Activated T-helper 1 cell treated with anti-CD3 and anti-CD28 coated beads, Interleukin-12 subunit alpha, Interleukin-12 subunit beta, Interleukin-2, Interleukin-4 antibody, amounts not matched to agents 30 ng/mL and 10 ng/mL and 1 ng/mL, durations not matched to agents 14 hours and 24 hours and 36 hours (primary cell): ENCODE measurements around the gene GRB2. TPM values are rescaled to one million over a fixed set of nuclear protein-coding genes. Genes with fewer than 3 reads are reported as not detected.

Experiments
- DNase-seq: peaks from one replicate; pipeline ENCODE4 v3.0.0; 2021; ENCODE audit warnings: low spot score
- H3K27ac Mint-ChIP-seq: one replicate; pipeline ENCODE4 v1.8.0; 2021; ENCODE audit warnings: mild to moderate bottlenecking, mixed read lengths
- H3K27me3 Mint-ChIP-seq: one replicate; pipeline ENCODE4 v1.8.0; 2022; ENCODE audit warnings: mild to moderate bottlenecking, moderate library complexity, mixed read lengths; ENCODE audit not compliant: insufficient read depth
- H3K36me3 Mint-ChIP-seq: one replicate; pipeline ENCODE4 v1.8.0; 2021; ENCODE audit warnings: low read depth, mixed read lengths
- H3K4me1 Mint-ChIP-seq: one replicate; pipeline ENCODE4 v1.8.0; 2021; ENCODE audit warnings: low read depth, mixed read lengths
- H3K4me3 Mint-ChIP-seq: one replicate; pipeline ENCODE4 v1.8.0; 2021; ENCODE audit warnings: mild to moderate bottlenecking, moderate library complexity, mixed read lengths
- H3K9me3 Mint-ChIP-seq: one replicate; pipeline ENCODE4 v1.8.0; 2021; ENCODE audit warnings: mixed read lengths
- intact Hi-C: fragments of 100-400 bp; cut with micrococcal nuclease; formaldehyde crosslinking; loops from one replicate; pipeline ENCODE4 v1.15.1; 2024
- total RNA-seq: library from RNA; stranded (reverse); gene quantifications from 2 replicates; pipeline ENCODE4 v1.2.3, GENCODE V29; 2022

The GRB2 gene
- total RNA-seq, 1 donor from 2014 or later: 172 TPM

DNA sequence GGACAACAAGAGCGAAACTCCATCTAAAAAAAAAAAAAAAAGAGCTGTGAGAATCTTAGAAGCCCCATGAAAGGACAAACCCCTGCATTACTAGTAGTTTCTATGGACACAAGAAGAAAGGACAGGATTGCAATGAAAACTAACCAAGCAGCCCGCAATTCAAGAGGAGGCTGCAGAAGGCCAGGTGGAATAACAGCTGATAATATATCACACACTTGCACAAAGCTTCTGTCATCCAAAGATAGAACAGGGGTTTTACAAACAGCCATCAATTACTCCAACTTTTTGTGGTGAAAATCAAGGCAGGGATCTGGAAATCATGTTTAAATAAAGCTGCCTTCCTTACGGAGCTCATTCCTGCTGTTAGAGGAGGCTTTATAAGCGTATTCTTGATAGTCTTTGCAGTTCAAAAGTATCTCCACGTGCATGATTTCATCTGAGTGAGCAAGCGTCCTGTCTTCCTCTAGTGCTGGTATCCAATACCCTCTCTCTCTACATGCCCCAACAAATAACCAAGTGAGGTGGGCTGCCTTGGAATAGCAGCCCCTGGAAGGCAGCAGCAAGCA, 27.8 kb upstream of the GRB2 start:
- Mint-ChIP-seq H3K4me1 (peaks cover 6% of the 10 kb centered on the region), H3K9me3 (no peaks in the 10 kb centered on the region), H3K4me3 (no peak overlapping the region), H3K27me3 (peaks cover 16% of the 10 kb centered on the region), H3K27ac (no peak overlapping the region), H3K36me3 (no peaks in the 10 kb centered on the region)
- DNase-seq: no peak
- intact Hi-C loops: no loop called here

DNA sequence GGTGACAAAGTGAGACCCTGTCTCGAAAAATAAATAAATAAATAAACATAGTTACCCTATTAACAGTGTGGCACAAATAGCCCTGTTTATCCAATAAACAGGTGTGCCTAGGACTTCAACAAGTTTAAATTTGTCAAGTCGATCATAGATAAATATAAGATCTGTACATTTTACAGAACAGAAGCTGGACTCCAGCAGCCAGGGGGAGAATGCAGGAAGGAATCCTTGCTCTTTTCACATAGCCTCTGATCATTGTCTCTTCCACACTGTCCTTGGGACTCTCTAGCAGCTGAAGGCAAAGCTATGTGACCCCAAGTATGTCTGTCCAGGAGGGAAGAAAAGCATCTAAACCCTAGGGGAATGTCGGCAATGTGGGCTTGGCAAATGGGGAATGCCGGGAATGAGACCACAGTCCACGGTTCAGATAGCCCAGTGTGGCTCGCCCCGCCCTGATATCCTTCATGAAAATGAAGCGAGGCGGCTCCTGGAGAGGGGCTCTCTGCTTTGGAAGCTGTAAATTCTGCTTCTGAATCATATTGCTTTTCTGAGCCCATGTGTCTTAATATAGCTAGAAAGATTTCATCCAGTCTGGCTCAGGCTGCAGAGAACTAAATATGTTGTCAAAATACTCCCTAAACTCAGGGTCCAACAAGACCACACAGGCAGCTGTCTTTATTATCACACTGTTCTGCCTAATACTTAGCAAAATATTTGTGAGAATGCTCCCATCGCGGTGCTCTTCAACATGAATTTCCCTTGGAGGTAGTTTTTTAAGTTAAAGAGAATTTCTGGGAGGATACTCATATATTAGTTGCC, 24.9 kb upstream of the GRB2 start:
- H3K27ac Mint-ChIP-seq: no peak overlapping the region
- peaks cover 9% of the 10 kb centered on the region for H3K4me1 Mint-ChIP-seq
- peaks cover 20% of the 10 kb centered on the region for H3K27me3 Mint-ChIP-seq

DNA sequence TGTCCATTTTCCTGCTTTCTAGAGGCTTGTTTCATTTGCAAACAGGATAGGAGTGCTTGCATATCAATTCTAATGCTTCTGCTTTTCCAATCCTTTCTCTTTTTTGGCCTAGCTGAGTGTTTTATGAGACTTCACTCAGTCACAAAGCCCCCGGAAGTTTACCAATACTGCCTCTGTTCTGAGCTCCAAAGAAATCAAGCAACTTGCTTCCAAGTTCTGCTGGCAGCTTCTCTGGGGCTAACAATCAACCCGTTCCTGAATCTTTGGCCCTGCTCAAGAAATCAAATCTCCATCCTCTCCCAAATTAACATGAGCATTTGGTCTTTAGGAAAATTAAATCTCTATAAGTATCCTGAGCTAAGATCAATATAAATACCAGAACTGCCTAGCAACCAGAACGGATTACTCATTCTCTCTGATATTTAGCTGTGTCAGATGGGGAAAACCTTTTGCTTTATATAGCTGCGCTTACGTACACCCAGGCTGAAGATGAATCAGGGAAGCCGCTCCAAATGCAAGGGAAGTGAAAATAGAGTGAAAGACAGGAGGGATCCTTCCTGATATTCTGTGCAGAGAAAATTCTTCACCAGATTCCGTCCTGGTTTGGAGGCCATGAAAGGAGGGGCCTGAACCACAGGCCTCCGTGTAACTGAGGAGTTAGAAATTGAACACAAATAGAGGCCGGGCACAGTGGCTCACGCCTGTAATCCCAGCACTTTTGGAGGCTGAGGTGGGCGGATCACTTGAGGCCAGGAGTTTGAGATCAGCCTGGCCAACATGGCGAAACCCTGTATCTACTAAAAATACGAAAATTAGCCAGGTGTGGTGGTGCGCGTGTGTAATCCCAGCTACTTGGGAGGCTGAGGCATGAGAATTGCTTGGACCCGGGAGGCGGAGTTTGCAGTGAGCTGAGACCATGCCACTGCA, 23.3 kb upstream of the GRB2 start:
- peaks cover 9% of the 10 kb centered on the region for H3K4me1 Mint-ChIP-seq
- peaks cover 22% of the 10 kb centered on the region for H3K27me3 Mint-ChIP-seq
- intact Hi-C loops: no loop called here
- H3K36me3 Mint-ChIP-seq: no peaks in the 10 kb centered on the region
- no peak overlapping the region for H3K27ac Mint-ChIP-seq
- no peak overlapping the region for H3K4me3 Mint-ChIP-seq
- no peaks in the 10 kb centered on the region for H3K9me3 Mint-ChIP-seq
- no peak for DNase-seq

More for the DNA sequence above, 24.9 kb upstream of the GRB2 start:
- Mint-ChIP-seq H3K36me3 (no peaks in the 10 kb centered on the region), H3K9me3 (no peaks in the 10 kb centered on the region), H3K4me3 (no peak overlapping the region)
- DNase-seq: no peak
- intact Hi-C loops: no loop called here

DNA sequence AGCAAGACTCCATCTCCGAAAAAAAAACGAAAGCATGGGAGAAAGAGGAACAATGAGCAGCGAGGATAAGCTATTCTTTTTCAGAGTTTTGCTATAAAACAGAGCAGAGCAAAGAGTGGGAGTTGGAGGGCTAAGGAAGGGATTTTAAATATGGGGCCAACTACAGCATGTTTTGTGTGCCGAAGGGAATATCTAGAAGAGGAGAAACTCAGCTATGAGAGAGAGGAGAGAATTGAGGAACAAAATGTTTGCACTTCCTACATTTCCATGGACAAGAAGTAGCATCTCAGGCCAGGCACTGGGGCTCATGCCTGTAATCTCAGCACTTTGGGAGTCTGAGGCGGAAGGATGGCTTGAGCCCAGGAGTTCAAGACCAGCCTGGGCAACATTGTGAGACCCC, 13.1 kb upstream of the GRB2 start:
- Mint-ChIP-seq H3K27me3 (peaks cover 21% of the 10 kb centered on the region), H3K27ac (no peak overlapping the region), H3K9me3 (no peaks in the 10 kb centered on the region), H3K4me1 (no peaks in the 10 kb centered on the region), H3K4me3 (no peak overlapping the region), H3K36me3 (no peaks in the 10 kb centered on the region)
- DNase-seq: no peak
- intact Hi-C loops: no loop called here

DNA sequence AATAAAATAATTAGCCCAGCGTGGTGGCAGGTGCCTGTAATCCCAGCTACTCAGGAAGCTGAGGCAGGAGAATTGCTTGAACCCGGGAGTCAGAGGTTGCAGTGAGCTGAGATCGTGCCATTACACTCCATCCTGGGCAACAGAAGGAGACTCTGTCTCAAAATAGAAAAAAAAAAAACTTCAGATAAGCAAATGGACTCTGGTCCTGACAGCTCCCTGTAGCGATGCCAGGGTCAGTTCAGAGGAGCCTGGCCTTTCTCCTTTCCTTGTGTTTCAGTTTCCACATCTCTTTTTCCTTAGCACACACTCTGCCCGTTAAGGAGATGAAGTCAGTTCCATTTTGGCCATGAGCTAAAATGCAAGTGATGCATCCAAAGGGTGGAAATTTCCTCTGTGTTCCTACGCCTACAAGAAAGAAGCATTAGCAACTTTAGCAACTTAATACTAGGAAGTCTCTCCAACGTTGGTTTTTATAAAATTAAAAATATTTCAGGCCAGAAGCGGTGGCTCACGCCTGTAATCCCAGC, 11.6 kb upstream of the GRB2 start:
- Mint-ChIP-seq H3K4me3 (no peak overlapping the region), H3K4me1 (peaks cover 13% of the 10 kb centered on the region), H3K27me3 (peaks cover 21% of the 10 kb centered on the region), H3K9me3 (no peaks in the 10 kb centered on the region), H3K27ac (no peak overlapping the region), H3K36me3 (no peaks in the 10 kb centered on the region)
- DNase-seq: no peak
- intact Hi-C loops: no loop called here

DNA sequence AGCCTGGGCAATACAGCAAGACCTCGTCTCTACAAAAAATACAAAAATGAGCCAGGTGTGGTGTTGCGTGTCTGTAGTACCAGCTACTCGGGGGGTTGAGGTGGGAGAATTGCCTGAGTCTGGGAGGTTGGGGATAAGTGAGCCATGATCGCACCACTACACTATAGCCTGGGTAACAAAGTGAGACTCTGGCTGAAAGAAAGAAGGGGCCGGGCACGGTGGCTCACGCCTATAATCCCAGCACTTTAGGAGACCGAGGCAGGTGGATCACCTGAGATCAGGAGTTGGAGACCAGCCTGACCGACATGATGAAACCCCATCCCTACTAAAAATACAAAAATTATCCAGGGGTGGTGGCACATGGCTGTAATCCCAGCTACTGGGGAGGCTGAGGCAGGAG, 10.5 kb upstream of the GRB2 start:
- Mint-ChIP-seq H3K4me3 (no peak overlapping the region), H3K27ac (no peak overlapping the region), H3K36me3 (no peaks in the 10 kb centered on the region)

DNA sequence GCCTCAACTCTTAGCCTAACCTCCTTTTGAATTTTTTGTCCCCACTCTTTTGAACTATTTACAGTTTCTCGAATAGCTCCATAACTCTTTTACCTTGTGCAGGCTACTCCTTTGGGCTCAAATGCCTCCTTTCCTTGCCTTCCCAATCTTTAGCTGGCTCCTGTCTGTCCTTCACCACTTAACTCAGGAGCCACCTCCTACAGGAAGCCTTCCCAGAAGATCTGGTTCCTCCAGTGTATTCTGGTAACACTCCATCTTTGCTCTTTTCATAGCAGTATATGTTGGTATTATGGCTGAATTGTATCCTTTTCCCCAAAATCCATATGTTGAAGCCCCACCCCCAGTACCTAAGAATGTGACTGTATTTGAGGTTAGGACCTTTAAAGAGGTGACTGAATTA, 9.0 kb upstream of the GRB2 start:
- Mint-ChIP-seq H3K27me3 (peaks cover 18% of the 10 kb centered on the region), H3K4me3 (no peak overlapping the region), H3K27ac (no peak overlapping the region), H3K9me3 (no peaks in the 10 kb centered on the region), H3K36me3 (no peaks in the 10 kb centered on the region), H3K4me1 (peaks cover 29% of the 10 kb centered on the region)
- no peak for DNase-seq
- intact Hi-C loops: no loop called here

More for the DNA sequence above, 10.5 kb upstream of the GRB2 start:
- DNase-seq: no peak
- peaks cover 21% of the 10 kb centered on the region for H3K27me3 Mint-ChIP-seq
- peaks cover 24% of the 10 kb centered on the region for H3K4me1 Mint-ChIP-seq
- intact Hi-C loops: no loop called here
- H3K9me3 Mint-ChIP-seq: no peaks in the 10 kb centered on the region

DNA sequence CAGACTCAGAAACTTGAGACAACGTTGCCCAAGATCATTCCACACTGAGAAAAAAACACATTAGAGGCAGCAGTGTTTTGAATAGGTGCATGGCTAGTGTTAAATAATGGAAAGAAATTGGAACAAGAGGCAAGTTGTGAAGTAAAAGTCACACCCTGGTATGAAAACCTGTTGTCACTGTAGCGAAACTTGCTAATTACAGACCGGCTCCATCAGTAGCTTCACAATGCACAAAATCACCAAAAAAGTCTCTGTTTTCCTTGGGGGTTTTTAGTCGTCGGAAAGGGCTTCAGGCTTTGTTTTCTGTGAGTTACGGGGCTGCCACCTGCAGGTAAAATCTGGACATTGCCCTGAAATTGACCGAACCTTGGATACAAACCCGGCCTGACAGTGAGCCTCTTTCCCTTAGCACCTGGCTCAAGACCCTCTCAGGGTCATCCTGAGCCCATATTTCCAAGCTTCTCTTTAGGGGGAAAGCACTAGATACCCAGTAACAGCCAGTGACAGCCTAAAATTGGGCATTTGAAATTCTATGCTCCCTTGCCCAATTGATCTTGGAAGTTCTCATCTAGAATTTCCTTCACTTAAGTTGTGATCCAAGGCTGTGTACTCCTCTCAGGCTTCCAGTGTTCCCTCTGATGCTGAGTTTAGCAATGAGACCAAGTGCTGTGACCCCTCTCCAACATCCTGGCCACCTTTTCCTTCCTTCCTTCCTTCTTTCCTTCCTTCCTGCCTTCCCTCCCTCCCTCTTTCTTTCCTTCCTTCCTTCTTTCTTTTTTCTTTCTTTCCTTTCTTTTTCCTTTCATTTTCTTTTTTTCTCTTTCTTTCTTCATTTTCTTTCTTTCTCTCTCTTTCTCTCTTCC, 7.2 kb upstream of the GRB2 start:
- Mint-ChIP-seq H3K9me3 (no peaks in the 10 kb centered on the region), H3K27ac (no peak overlapping the region), H3K4me3 (no peak overlapping the region), H3K36me3 (no peaks in the 10 kb centered on the region), H3K27me3 (peaks cover 10% of the 10 kb centered on the region), H3K4me1 (peaks cover 29% of the 10 kb centered on the region)
- DNase-seq: peak; percentile 69
- intact Hi-C loops: loop anchor here (1.0 to 2.0 kb wide), 6 partner anchors 89 to 451 kb away; partner anchors contain the start of genes MIF4GD and SLC25A19

DNA sequence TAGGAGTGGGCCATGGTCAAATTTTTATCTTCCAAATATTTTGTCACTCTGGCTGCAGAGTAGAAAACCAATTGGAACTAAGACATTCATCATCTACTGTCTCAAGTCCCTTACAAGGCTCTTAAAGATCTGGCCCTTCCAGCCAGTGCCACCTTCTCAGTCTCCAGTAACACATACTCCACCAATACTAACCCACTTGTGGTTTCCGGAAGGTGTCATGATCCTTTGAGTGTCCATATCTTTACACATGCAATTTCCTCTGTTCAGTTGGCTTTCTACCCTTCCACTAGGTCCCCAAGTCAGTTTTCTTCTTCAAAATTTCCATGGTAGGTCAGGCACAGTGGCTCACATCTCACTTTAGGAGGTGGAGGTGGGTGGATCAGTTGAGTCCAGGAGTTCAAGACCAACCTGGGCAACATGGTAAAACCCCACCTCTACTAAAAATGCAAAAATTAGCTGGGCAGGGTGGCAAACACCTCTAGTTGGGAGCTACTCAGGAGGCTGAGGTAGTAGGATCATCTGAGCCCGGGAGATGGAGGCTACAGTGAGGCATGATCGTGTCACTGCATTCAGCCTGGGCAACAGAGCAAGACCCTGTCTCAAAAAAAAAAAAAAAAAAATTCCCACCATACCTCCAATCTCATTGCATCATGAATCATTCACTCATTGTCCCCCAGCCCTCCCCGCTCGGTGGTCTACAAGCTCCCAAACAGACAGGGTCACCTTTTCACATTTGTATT, 6.0 kb upstream of the GRB2 start:
- peaks cover 10% of the 10 kb centered on the region for H3K27me3 Mint-ChIP-seq
- no peaks in the 10 kb centered on the region for H3K36me3 Mint-ChIP-seq
- peak overlapping the region; percentile 6 for H3K27ac Mint-ChIP-seq
- no peak for DNase-seq
- no peak overlapping the region for H3K4me3 Mint-ChIP-seq
- peaks cover 33% of the 10 kb centered on the region for H3K4me1 Mint-ChIP-seq
- intact Hi-C loops: loop anchor here (1.0 to 2.0 kb wide), 6 partner anchors 88 to 450 kb away; partner anchors contain the start of genes MIF4GD and SLC25A19
- H3K9me3 Mint-ChIP-seq: no peaks in the 10 kb centered on the region

DNA sequence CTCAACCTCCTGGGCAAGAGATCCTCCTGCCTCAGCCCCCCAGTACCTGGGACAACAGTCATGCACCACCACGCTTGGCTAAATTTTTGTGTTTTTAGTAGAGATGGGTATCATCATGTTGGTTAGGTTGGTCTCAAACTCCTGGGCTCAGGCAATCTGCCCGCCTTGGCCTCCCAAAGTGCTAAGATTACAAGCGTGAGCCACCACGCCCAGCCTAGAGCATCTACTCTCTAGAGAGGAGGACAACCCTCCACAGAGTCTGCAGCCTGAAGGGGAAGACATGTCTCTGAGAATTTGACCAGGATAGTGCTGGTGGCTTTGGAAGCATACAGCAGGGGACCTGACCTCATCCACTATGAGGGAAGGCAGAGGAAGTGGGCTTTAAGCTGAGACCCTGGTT, 4.7 kb upstream of the GRB2 start:
- Mint-ChIP-seq H3K36me3 (no peaks in the 10 kb centered on the region), H3K27ac (no peak overlapping the region)
- intact Hi-C loops: no loop called here

DNA sequence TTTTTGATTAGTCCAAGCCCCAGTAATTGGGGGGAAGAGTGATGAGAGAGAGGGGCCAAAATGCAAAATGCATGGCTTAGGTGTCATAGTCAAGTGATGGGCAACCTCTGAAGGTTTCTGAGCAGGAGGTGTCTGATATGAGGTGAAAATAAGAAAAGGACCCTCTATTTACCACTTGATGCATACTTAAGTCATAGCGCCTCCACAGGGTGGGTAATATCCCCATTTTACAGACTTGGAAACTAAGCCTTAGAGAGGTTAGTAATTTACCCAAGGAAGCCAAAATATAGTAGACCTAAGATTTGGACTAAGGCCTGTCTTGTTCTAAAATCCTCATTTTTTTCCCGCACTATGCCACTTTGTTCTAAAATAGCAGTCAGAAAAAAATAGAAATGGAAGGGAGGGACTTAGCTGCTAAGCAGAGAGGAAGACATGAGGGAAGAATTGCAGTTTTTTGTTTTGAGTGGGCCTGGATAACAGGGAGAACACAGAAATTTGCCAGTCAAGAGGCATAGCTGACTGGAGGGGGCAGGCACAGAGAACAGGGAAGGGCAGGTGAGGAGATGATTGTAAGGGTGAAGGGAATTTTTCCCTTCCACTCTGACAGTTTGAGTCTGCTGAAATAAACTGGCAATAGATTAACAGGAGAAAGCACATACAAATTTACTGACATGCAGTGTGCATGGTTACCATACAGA, 2.3 kb upstream of the GRB2 start:
- Mint-ChIP-seq H3K4me1 (peaks cover 50% of the 10 kb centered on the region), H3K27ac (no peak overlapping the region), H3K36me3 (peaks cover 4% of the 10 kb centered on the region), H3K9me3 (no peaks in the 10 kb centered on the region), H3K27me3 (no peaks in the 10 kb centered on the region), H3K4me3 (no peak overlapping the region)
- intact Hi-C loops: loop anchor here (10.0 kb wide), 2 partner anchors 223 to 423 kb away; partner anchors contain the start of genes CDR2L and SUMO2
- no peak for DNase-seq

More for the DNA sequence above, 4.7 kb upstream of the GRB2 start:
- Mint-ChIP-seq H3K9me3 (no peaks in the 10 kb centered on the region), H3K27me3 (peaks cover 8% of the 10 kb centered on the region), H3K4me3 (no peak overlapping the region), H3K4me1 (peaks cover 42% of the 10 kb centered on the region)
- no peak for DNase-seq
